ENCODE data around the gene MAGI1. TPM values are rescaled to one million over a fixed set of nuclear protein-coding genes. Genes with fewer than 3 reads are reported as not detected.

The MAGI1 gene
- total RNA-seq, 1 donor from 2014 or later: 18.7 TPM

DNA sequence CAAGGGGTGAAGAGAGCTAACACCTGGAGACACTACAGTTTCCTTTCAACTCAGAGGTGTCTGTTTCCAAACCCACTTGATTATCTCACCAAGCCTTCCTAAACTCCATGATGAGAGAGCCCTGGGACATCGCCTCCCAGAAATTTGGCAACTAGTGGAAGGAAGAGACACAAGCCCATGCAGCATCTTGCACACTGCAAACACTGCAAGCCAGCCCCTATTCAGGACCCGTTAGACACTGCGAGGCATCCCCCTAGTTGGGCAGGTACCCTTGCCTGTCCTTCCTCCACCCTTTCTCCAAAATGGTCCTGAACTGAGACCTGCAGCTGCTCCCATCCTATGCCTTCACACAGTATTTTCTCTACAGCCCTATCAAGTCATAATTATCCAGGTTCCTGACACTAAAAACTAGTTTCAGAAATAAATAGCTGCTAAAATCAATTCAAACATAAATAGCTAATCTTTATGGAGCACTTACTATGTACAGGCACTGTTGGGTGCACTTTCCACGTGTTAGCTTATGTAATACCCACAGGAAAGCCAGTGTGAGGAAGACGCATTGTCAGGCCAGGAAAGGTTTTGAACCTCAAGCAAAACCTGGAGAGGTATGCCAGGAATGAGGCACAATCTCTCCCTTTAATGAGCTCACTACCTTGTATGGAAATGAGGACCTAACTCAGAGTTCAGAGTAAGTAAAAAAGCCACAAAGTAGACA, 2.8 kb downstream of the MAGI1 start:
- Mint-ChIP-seq H3K9me3 (ENCODE audit: low read depth) (no peaks in the 10 kb centered on the region), H3K27me3 (ENCODE audit: low read depth) (no peaks in the 10 kb centered on the region), H3K36me3 (ENCODE audit: low read depth) (no peaks in the 10 kb centered on the region), H3K27ac (ENCODE audit: unreplicated experiment) (no peak overlapping the region), H3K4me1 (ENCODE audit: low read depth) (peaks cover 38% of the 10 kb centered on the region), H3K4me3 (ENCODE audit: unreplicated experiment) (peak overlapping the region; percentile 99)
- DNase-seq (ENCODE audit: low spot score): no peak
- TF ChIP-seq, protein P1, sequence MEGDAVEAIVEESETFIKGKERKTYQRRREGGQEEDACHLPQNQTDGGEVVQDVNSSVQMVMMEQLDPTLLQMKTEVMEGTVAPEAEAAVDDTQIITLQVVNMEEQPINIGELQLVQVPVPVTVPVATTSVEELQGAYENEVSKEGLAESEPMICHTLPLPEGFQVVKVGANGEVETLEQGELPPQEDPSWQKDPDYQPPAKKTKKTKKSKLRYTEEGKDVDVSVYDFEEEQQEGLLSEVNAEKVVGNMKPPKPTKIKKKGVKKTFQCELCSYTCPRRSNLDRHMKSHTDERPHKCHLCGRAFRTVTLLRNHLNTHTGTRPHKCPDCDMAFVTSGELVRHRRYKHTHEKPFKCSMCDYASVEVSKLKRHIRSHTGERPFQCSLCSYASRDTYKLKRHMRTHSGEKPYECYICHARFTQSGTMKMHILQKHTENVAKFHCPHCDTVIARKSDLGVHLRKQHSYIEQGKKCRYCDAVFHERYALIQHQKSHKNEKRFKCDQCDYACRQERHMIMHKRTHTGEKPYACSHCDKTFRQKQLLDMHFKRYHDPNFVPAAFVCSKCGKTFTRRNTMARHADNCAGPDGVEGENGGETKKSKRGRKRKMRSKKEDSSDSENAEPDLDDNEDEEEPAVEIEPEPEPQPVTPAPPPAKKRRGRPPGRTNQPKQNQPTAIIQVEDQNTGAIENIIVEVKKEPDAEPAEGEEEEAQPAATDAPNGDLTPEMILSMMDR (IDR thresholded peaks at IDR 0.05): no peak

DNA sequence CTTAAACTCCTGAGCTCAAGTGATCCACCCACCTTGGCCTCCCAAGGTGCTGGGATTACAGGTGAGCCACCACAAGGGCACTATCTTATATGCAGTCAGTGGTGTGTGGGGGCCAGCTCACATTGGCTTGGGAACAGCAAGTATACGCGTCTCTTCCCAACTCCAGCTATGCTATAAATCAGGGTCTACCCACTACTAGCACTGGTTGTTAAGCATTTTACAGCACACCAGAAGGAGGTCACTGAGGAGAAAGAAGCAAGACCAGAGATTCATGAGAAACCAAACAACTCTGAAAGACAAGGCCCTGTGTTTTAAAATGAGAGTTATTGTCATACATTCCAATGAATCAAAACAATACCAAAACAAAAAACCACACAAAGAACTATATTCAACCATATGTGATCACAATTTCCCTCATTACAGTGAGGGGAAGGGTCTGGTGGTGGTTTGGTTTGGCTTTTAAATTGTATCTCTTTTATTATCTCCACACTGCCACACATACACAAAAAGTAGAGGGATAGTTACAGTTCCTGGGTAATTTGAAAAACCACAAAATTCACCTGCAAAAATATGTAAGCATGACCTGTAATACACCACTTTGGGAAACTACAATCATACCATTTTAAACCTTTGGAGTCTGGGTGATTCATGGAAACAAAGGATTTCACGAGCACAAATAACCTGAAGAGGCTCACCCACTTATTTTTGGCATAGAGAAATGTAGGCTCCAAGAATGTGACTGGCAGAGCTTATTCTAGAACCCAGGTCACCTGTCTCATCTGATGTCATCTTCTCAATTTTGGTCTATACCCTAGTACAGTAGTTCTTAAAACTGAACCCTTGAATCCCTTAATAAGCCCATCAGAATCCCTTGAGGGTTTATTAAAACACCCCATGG, 5.2 kb downstream of the MAGI1 start:
- no peaks in the 10 kb centered on the region for H3K36me3 Mint-ChIP-seq (ENCODE audit: low read depth)
- no peaks in the 10 kb centered on the region for H3K9me3 Mint-ChIP-seq (ENCODE audit: low read depth)
- TF ChIP-seq, protein P1 (IDR thresholded peaks at IDR 0.05): no peak
- no peak for DNase-seq (ENCODE audit: low spot score)
- peaks cover 26% of the 10 kb centered on the region for H3K4me1 Mint-ChIP-seq (ENCODE audit: low read depth)
- H3K4me3 Mint-ChIP-seq (ENCODE audit: unreplicated experiment): no peak overlapping the region
- H3K27me3 Mint-ChIP-seq (ENCODE audit: low read depth): no peaks in the 10 kb centered on the region
- no peak overlapping the region for H3K27ac Mint-ChIP-seq (ENCODE audit: unreplicated experiment)

DNA sequence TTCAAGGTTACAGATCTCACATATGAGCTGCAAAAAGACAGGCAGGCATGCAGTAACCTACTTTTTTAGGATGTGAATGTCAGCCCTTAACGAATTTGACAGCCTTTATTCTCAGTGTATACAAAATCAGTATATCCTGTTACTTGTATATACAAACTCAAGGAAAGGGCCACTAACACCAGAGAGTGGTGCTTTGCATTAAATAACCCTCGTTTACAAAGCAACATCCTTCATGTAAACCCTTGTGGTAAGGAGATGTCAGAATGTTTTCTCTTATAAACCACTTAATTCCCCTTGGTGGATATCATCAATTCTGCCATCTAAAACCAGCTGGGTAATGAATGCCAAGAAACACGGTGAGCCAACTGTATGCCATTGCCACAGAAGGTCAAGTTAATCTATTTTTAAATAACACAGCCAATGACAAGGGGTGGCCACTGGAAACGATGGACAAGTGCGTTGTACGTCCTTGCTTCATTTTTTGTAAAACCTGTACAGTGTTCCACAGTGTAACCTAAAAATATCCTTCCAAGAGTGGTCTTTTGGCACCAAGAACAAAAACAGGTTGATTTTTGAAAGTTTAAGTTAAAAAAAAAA, 7.5 kb downstream of the MAGI1 start:
- Mint-ChIP-seq H3K4me3 (ENCODE audit: unreplicated experiment) (no peak overlapping the region), H3K4me1 (ENCODE audit: low read depth) (peaks cover 13% of the 10 kb centered on the region), H3K27ac (ENCODE audit: unreplicated experiment) (no peak overlapping the region), H3K27me3 (ENCODE audit: low read depth) (no peaks in the 10 kb centered on the region), H3K9me3 (ENCODE audit: low read depth) (no peaks in the 10 kb centered on the region), H3K36me3 (ENCODE audit: low read depth) (no peaks in the 10 kb centered on the region)
- TF ChIP-seq, protein P1 (IDR thresholded peaks at IDR 0.05): no peak
- DNase-seq (ENCODE audit: low spot score): no peak

DNA sequence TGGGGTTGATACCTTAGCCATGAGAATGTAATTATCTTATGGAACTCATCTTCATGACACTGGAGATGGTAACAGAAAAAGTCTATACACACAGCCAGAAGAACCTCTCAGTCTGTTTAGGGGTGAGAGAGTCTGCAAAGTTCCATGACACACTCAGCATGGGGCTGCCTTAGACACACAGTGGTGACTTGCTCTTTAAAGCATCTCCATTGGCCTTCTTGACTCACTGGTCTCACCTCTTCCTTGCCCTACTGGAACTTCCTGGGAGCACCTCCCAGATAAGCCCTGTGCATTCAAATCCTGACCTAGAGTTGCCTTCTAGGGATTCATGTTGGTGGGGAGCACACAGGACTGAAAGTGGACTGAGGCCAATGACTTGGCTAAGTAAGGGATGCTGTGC, 9.3 kb downstream of the MAGI1 start:
- DNase-seq (ENCODE audit: low spot score): no peak
- Mint-ChIP-seq H3K4me1 (ENCODE audit: low read depth) (peaks cover 4% of the 10 kb centered on the region), H3K36me3 (ENCODE audit: low read depth) (no peaks in the 10 kb centered on the region), H3K27ac (ENCODE audit: unreplicated experiment) (no peak overlapping the region), H3K27me3 (ENCODE audit: low read depth) (no peaks in the 10 kb centered on the region), H3K9me3 (ENCODE audit: low read depth) (no peaks in the 10 kb centered on the region), H3K4me3 (ENCODE audit: unreplicated experiment) (no peak overlapping the region)
- TF ChIP-seq, protein P1 (IDR thresholded peaks at IDR 0.05): no peak

DNA sequence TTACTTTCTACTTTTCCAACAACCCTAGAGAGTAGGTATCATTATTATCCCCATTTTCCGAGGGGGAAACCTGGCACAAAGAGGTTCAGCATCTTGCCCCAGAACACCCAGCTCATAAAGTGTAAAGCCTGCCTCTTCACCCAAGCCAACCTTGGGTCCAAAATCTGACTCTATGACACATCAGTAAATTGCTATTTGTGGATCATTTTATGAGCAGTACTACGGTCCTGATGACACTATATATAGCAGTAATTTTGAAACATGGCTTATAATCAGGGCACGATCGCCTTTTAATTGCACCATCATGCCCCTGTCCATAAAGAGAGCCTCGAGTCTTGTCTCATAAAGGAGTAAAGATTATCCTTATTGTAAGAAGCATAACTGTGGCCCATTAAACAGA, 9.7 kb downstream of the MAGI1 start:
- H3K4me1 Mint-ChIP-seq (ENCODE audit: low read depth): peaks cover 7% of the 10 kb centered on the region
- H3K4me3 Mint-ChIP-seq (ENCODE audit: unreplicated experiment): no peak overlapping the region
- no peaks in the 10 kb centered on the region for H3K27me3 Mint-ChIP-seq (ENCODE audit: low read depth)
- no peak overlapping the region for H3K27ac Mint-ChIP-seq (ENCODE audit: unreplicated experiment)
- no peaks in the 10 kb centered on the region for H3K9me3 Mint-ChIP-seq (ENCODE audit: low read depth)
- TF ChIP-seq, protein P1 (IDR thresholded peaks at IDR 0.05): no peak
- no peak for DNase-seq (ENCODE audit: low spot score)
- no peaks in the 10 kb centered on the region for H3K36me3 Mint-ChIP-seq (ENCODE audit: low read depth)
